GM04503 (cell line): Measurements from ENCODE around the gene FRMD6.
"Not testable (repeated sequence)": the region's sequence is repeated elsewhere in the genome, so short reads cannot be mapped to it uniquely, and the experiment has no call there.

Source experiments
- DNase-seq: peaks from one replicate; pipeline ENCODE4 v3.0.0-alpha.2; 2012; ENCODE audit warnings: low read depth

The FRMD6 gene

DNA sequence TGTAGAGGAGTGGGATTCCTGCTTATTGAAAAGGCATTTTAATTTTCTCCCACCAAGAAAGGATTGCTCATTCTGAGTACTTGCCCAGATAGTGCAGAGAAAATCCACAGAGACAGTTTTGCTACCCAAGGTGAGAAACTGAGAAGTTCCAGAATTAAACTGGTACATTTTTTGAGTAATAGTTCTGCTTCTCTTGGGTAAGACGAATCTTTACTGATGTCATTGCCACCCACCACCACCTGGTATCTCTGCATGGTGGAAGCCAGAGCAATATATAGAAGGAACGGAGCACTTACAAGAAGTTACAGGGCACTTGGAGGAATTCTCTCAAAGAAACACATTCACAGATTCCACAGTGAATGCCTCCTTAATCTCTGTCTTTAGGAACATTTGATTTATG is 20.7 kb upstream of the FRMD6 start:
- DNase-seq: no peak

DNA sequence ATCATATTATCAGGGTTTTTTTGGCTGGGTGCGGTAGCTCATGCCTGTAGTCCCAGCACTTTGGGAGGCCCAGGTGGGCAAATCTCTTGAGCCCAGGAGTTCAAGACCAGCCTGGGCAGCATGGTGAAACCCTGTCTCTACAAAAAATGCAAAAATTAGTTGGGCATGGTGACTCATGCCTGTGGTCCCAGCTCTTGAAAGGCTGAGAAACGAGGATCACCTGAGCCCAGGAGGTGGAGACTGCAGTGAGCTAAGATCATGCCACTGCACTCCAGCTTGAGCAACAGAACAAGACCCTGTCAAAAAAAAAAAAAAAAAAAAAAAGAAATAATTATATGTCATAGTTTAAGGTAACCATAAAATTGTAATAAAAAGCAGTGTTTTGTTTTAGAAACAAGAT is 18.4 kb upstream of the FRMD6 start:
- not testable (repeated sequence) for DNase-seq

DNA sequence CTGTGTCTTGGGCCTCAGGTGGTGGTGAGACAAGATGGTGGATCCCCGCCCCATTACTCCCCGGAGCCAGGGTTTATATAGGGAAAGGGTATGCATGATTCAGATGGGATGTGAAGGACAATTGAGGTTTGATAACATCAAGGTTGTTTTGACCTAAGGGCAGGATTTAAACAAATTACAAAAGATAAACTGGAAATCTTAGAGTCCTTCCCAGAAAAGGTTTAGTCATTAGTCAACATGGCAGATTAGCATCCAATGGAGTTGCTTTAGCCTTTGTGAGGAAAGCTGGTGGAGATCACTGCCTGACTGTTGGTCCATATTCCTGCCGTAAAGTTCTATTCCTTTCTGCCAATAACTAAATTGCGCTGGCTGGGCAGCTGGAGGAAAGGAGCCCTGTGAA is 15.6 kb upstream of the FRMD6 start:
- no peak for DNase-seq

DNA sequence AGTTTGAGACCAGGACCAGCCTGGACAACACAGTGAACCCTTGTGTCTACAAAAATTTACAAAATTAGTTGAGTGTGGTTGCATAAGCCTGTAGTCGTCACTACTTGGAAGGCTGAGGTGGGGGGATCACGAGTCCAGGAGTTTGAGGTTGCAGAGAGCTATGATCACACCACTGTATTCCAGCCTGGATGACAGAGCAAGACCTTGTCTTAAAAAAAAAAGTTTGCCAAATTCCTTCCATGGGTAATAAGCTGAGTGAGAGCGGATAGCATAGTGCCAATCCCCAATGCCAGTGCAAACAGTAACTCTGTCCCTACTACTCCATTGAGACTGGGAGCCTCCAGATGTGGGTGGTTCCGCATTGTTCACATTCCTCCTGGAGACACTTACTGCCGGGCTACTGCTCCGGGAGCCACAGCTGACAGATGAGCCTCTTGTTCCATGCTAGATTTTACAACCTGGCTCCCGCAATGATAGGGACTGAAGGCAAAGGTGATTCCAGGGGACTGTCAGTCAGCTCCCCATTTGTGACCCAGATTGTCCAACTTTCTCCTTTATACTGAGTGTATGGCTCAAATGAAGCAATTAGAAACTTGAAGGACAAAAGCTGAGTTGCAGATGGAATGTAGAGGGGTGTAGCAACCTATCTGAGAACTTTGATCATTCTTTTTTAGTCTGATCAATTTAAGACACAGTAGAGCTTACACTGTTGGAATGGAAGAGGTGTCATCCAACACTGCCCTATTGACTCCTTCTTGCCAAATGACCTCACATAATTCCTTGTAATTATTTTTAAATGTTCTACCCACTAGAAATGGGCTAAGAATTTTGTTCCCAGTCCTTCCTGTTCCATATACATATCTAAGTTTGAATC is 13.4 kb upstream of the FRMD6 start:
- peak; percentile 81 for DNase-seq

DNA sequence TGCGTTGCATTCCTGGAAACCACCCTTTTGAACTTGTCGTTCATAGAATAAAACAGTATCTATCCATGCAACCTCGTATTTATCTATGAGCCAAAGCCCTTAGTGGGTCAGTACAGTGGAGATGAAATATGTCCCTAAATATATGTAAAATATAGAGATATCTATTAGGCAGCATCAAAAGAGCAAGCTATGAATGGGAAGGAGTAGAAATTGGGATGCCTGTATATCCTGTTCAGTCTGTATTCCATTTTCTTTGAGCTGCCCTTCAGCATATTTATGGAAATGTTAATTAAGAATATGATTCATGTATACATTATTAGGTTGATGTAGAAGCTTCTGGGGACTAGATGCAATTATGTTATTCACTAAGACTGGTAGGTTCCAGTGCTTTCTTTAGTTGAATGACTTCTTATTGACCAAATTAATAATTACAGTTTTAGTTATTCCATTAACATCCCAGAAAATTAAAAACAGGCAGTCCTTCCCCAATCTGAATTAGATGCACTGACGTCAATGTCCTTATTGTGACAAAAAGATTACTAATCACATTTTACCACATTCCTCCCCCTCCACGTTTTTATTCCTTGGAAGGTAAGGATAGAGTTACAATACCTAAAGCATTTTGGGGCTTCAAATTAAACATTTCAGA is 11.9 kb upstream of the FRMD6 start:
- DNase-seq: no peak

DNA sequence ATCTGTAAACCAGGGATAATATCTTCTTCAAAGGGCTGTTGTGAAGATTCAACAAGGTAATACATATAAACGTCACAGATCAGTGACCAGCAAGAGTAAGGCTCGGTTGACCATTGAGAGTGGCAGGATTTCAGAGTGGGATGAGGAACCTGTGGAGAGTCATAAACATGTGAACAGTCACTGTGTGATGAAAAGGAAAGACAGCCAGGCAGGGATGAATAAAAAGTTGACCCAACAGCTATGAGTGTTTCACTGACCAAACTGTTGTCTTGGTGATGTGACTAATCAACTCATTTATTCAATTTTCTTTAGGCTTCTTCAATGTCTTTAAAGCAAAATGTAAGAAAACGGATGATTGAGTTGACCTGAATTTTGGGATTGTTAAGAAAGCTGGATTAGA is 8.6 kb upstream of the FRMD6 start:
- peak; percentile 59 for DNase-seq

DNA sequence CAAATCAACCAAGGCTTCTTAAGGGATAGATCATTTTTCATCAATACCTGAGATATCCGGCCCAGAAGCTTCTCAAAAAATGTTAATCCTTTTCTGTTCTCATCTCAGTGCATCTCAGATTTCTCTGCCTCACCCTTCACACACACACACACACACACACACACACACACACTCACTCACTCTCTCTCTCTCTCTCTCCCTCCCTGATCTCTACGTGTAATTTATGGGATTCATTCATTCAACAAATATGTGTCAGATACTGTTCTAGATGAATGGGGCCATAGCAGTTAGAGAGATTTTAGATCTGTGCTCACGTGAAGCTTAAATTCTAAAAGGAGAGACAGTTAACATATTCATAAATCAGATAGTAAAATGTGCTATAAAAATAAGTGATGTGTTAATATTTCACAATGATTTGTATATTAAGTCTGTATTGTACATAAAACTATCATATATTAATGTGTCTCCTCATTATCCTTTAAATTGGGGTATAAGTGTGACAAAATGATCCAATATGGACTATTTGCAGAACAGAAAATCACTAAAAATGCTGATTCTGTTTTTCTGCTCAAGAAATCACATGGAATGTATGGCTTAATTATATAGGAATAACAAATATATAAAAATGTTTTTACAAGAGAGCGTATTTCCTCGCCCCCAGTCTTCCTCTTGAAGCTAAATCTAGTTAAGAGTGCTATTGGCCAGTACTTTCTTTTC is 7.3 kb upstream of the FRMD6 start:
- no peak for DNase-seq

DNA sequence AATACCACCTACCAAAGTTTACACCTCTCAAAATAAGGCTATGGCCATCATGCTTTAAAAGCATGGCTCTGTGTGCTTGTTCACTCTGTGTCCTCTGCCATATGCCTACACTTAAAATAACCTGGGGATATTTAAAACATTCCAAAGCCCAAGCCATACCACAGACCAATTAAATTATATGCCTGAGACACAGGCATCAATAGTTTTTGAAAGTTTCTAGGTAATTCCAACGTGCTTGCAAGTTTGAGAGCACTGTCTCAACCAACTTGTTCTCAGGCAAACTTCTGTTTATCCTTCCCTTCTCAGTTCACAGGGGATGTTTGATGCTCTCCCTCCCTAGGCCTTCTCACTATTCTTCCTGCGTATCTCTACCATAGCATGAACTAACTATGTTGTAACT is 3.4 kb upstream of the FRMD6 start:
- DNase-seq: no peak

DNA sequence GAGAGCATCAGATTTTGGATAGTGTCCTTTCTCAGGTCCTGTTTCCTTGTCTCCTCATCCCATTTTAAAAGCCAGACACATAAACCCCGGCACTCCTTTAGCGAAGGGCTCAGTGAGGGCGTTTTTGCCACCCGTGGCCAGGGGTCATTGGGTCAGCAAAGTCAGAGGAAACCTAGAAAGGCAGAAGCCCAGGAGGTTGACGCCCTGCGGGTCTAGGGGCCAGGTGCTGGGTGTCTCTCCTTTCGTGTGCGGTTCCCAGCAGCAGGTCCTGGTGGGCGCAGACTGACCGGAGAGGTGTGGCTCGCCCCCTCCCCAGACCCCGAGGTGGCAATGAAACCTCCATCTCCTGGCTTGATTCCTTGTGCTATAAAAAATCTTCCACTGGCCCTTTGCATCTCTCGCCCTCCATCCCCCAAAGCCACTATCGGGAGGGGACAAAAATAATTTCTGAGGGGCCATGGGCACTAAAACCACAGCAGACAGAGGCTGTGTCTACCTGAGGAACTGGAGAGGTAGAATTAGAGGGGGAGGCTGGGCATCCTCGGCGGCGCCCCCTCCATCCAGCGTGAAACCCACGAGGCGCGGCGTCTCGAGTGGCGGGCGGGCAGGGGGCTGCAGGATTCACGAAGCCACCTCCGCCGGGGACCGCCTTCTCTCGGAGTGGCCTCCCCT is 858 bp upstream of the FRMD6 start:
- no peak for DNase-seq

DNA sequence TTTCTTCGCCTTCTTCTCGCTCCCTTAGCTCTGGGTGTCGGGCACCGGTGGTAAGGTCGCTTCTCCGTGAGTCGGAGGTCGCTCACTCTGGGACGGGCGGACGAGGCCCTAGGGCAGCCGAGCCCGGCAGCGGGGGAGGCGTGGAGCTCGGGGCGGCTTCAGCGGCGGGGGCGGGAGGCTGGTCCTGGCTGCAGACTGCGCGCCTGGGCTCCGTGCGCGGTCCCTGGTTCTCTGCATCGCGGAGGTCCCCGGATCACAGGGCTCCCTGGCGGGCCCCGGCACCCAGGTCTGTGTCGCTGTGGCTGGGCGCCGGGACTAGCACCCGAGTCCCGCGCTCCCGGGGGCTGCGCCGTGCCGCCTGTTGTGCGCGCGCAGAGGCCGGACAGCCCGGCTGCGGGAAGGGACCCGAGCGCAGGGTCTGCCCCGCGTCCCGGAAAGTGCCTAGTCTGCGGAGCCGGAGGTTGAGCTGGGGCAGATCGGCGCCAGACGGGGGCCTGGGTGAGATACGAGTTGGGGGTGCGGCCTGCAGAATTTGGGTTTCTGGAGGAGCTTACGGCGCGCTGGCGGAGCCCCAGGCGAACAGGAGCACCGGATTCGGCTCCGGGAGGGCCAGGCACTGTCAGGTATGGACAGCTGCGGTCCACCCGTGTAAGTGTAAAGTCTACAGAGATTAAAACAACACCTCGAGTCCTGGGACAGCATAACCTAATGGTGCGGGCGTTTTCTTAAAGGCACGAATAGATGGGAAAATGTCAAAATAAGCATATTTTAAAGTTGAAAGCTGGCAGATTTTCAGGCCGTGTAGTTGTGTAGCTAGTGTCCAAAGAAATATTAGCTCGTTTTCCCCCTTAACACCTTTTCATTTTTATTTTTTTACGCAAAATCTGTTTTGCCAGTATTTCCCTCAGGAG is 713 bp downstream of the FRMD6 start:
- DNase-seq: no peak

DNA sequence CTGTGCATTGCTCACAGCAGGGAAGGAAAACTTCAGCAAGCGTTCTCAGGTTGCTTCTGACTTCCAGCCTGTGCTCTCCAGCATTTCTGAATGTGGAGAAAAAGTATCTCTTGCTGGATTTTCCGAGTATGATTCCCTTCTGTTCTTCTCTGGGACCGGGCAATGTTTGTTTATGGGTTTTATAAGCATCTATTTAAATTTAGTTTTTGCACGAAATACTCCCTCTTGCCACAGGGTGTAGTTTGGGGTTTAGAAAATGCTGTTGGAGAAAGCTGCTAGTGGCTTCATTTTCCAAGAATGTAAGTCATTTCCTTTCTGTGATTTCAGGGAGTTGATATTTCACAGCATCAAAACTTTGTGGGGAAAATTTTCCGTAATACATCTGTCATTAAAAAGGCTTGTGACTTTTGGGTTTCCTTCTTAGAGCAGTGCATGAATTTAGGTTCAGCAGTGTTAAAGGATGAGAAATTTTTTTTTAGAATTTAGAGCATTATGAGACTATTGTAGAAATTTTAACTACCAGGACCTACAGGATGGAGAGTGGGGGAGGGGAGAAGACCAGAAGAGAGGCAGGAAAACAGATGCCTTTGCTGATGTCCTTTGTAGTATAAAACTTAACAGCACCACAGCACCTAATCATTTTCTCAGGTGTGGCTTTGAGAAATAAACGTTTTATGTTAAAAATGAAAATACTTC is 1.5 kb downstream of the FRMD6 start:
- no peak for DNase-seq

DNA sequence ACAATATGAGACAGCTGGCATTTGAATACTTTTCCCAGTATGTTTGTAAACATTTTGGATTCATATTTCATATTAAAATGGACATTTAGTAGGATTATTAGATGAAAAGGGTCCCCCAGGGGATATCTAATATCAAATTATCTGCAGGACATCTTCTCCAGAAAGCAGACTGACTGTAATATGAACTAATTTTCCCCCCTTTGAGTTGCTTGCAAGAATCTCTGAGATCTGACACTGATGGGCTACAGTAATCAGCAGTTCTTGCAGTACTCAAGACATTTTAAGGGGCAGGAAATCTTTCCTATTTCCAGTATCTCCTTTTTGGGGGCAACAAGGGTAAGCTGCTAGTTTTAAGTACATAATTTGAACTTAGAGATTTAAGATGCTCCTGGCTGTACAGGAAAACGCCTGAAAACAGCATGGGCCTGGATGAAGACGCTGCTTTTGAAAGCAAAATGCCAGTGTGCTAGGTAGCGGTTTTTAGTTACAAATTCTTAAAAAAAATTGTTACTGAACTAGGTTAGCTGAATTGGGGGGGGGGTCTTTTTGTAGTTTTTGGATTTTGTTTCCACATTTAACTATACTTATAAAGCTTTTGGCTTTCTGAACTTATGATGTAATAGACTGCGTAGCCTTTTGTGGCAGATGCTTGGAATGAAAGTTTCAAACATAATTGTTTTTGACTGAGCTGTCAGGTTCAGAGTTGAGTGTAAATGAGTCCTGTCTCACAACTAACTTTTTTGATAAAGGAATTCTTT is 2.2 kb downstream of the FRMD6 start:
- DNase-seq: no peak

DNA sequence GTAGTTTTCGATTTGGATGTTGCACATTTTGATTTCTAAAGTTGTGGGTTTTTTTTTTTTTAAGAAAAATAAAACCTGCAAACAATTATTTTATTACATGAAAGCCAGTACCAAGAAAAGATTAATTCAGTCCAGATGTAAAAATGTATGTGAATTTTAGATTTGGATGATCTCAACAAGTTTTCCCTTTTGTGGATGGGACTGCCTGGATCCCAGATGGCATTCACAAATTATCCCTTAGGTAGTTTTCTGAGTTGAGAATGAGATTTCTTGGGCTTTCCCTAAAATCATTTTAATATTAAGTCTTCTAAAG is 2.8 kb downstream of the FRMD6 start:
- DNase-seq: no peak

DNA sequence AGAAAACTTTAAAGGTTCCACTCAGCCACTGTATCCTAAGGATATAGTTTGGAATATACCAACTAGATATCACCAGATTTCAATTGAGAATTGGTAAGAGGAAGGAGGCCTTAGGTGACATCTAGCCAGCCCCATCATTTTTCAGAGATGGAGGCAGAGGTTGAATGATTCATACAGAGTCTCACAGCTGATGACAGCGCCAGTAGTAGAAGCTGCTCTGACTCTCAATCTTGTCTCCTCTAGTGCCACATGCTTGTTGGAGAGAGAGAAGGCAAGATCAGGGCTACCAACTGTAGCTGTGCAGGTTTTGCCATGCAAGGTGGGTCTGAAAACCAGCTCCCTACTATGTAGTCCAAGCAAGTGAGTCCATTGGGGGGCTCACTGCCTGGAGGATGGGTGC is 6.1 kb downstream of the FRMD6 start:
- DNase-seq: no peak

DNA sequence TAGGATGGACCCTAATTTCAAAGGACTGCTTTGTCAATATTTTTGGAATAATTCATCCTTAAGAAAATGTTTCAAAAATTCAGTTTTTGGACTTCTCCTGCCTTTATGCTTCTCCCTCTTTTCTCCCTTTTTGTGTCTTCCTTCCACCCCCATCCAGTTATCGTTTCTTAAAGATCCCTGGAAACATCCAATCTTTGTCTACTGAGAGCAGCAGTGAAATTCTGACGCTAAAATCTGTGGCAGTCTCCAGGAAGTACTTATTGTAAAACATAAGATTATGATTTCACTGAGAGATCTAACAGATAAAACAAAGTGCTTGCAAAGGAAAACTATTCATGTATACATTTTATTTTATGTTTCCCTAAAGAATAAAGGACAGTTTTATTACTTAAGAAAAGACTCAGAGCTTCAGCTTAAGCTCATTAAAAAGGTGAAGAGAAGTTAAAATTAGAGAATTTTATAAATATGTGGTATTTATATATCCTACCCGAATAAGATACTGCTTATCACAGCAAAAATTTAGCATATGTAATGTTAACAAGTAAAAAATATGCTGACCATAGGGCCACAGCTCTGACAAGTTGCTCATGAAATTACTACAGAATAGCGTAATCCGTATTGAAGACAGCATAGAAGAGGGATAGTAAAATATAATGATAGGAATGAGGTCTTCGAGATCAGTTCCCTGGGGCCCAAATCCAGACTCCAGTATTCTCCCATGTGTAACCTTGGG is 6.9 kb downstream of the FRMD6 start:
- no peak for DNase-seq

DNA sequence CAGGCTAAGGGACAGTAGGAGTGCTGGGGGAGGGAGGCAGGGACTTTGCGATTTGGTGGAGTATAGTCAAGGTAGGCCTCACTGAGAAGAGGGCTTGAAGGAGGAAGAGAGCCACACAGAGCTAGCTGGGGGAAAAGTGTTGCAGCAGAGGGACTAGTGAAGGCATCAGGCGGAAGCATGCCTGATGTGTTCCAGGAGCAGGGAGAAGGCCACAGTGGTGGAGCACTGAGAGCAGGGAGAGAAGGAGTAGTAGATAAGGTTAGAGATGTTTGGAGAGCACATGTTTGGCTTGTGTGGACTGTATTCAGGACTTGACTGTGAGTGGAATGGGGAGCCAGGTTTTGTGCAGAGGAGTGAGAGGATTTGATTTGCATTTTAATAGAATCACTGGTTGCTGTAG is 9.0 kb downstream of the FRMD6 start:
- DNase-seq: no peak

DNA sequence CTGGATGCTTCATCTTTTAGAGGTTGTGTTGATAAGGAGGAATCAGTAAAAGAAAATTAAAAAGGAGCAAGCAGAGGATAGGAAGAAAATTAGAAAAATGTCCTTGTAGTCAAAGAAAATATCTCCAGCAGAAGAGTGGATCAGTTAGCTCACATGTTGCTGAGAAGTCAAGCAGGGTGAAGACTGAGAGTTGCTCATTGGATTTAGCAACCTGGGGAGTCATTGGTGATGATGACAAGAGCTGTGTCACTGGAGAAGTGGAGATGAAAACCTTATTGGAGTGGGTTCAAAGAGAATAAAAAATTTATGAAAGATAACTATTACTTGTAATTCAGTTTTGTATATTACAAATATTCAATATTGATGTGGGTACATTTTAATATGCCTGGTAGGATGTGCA is 9.8 kb downstream of the FRMD6 start:
- DNase-seq: no peak

DNA sequence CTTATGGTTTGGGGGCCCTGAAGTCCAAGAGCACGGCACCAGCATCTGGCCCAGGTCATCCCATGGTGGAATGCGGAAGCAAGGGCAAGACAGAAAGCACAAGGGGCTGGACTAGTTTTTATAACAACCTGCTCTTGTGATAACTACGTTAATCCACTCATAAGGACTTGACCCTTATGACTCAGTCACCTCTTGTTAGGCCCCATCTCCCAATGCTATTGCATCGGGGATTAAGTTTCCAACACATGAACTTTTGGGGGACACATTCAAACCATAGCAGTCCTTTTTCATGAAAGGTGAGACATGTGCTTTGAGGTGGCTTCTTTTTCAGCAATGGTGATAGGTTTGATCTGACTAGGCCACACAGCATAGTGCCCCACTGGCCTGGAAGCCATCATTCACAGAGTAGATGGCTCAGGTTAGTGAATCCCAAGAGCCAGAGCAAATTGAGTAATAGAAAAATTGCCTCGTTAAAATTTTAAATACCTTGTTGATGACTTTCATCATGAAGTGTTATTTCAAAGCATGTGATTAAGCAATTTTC is 12.1 kb downstream of the FRMD6 start:
- no peak for DNase-seq

DNA sequence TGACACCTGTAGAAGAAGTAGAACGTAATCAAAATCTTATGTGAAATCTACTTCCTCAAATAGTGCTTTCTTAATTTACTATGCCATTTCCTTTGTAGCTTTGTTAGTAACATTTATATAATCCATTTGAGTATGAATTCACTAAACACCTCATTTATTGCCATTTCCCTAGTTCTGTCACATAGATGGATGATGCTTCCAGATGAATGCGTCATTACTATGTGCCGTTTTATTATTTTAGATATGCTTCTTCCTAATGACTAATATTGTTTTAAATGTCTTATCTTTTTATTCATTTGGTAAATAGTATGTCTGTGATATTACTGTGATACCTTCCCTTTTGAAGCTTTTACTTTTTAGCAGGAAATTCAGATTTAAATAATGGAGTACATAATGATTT is 14.4 kb downstream of the FRMD6 start:
- no peak for DNase-seq
